ENCODE results near the gene PBRM1. TPM values are rescaled to one million over a fixed set of nuclear protein-coding genes. Genes with fewer than 3 reads are reported as not detected.

Gene PBRM1
- polyA plus RNA-seq, 1 donor, result 37.5 TPM

DNA sequence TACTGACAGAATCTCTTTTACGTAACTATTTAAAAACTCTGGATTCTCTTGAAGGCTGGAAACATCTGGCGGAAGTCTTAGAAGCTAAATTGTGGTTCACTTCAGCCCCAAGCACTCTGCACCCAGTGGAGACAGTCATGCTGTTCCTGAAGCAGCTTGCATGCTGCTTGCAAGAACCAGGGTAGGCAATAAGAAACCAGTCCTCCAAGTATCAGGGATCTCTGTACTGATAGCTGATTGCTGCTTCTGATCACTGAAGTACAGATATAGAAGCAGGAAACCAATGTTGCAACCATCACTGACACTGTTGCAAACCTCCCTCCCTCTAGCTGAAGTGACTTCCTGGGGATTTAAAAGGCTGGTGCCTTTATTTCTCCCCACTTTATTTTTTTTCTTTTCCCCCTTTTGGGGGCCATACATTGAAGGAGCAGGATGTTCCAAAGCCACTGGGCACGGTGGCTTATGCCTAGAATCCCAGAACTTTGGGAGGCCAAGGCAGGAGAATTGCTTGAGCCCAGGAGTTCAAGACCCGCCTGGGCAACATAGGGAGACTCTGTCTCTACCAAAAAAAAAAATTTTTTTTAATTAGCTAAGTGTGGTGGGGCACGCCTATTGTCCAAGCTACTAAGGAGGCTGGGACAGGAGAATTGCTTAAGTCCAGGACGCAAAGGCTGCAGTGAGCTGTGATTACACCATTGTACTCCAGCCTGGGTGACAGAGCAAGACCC, 35.5 kb upstream of the PBRM1 start:
- Histone ChIP-seq H3K36me3 (ENCODE audit: control insufficient read depth, insufficient read depth, low read length) (peaks cover 14% of the 10 kb centered on the region), H3K4me1 (ENCODE audit: control insufficient read depth, insufficient read depth, low read length) (no peaks in the 10 kb centered on the region), H3K9me3 (ENCODE audit: control insufficient read depth, low read depth, low read length) (peaks cover 7% of the 10 kb centered on the region), H3K27ac (ENCODE audit: low read length) (no peak overlapping the region), H3K27me3 (ENCODE audit: control insufficient read depth, insufficient read depth, low read length) (no peaks in the 10 kb centered on the region), H3K4me3 (ENCODE audit: low read length) (no peak overlapping the region)
- no CpG with 5 or more reads among the region's 6 CpGs for WGBS (ENCODE audit: insufficient coverage, low lambda C conversion rate)
- DNase-seq, result no peak

- Histone ChIP-seq H3K4me3 (ENCODE audit: low read length) (no peak overlapping the region), H3K27ac (ENCODE audit: low read length) (no peak overlapping the region), H3K4me1 (ENCODE audit: control insufficient read depth, insufficient read depth, low read length) (peaks cover 3% of the 10 kb centered on the region), H3K36me3 (ENCODE audit: control insufficient read depth, insufficient read depth, low read length) (peaks cover 14% of the 10 kb centered on the region), H3K27me3 (ENCODE audit: control insufficient read depth, insufficient read depth, low read length) (no peaks in the 10 kb centered on the region), H3K9me3 (ENCODE audit: control insufficient read depth, low read depth, low read length) (peaks cover 7% of the 10 kb centered on the region)
- no peak for DNase-seq
These were observed 33.9 kb upstream of the PBRM1 start for GRCh38 chr3:52719618-52720017.

DNA sequence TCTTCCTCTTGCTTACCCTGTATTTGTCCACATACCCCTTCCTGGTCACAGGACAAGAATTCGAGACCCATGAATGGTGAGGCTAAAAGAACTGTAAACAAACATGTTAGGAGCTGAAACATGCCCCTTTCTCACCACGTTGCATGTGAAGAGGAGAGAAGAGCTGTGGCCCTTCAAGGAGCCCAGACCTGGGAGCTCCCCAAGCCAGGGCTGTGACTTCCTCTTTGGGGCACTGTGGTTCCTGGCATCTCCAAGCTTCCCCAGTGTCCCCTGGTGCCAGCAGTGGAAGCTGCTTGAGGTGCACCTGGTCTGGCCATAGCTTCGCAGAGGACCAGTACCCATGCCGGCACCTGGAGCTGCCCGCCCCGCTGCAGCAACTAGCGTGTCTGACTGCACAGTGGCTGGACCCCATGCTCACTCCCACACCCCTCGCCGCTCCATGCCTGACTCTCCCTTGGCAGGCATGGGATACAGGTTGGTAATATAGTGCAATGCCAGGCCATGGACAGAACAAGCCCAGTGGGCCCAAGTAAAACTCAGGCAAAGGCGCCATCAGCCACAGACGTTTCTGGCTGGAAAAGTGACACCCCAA, 30.1 kb upstream of the PBRM1 start:
- Histone ChIP-seq H3K27ac (ENCODE audit: low read length) (no peak overlapping the region), H3K27me3 (ENCODE audit: control insufficient read depth, insufficient read depth, low read length) (no peaks in the 10 kb centered on the region), H3K36me3 (ENCODE audit: control insufficient read depth, insufficient read depth, low read length) (peaks cover 15% of the 10 kb centered on the region), H3K9me3 (ENCODE audit: control insufficient read depth, low read depth, low read length) (peaks cover 7% of the 10 kb centered on the region), H3K4me3 (ENCODE audit: low read length) (no peak overlapping the region), H3K4me1 (ENCODE audit: control insufficient read depth, insufficient read depth, low read length) (peaks cover 3% of the 10 kb centered on the region)
- WGBS (ENCODE audit: insufficient coverage, low lambda C conversion rate), result no CpG with 5 or more reads among the region's 11 CpGs
- DNase-seq, result no peak

- Histone ChIP-seq H3K4me3 (ENCODE audit: low read length) (peak overlapping the region; percentile 42), H3K27ac (ENCODE audit: low read length) (peak overlapping the region; percentile 5), H3K27me3 (ENCODE audit: control insufficient read depth, insufficient read depth, low read length) (no peaks in the 10 kb centered on the region), H3K4me1 (ENCODE audit: control insufficient read depth, insufficient read depth, low read length) (peaks cover 3% of the 10 kb centered on the region), H3K36me3 (ENCODE audit: control insufficient read depth, insufficient read depth, low read length) (peaks cover 13% of the 10 kb centered on the region), H3K9me3 (ENCODE audit: control insufficient read depth, low read depth, low read length) (peaks cover under 1% of the 10 kb centered on the region)
- no CpG with 5 or more reads among the region's 39 CpGs for WGBS (ENCODE audit: insufficient coverage, low lambda C conversion rate)
- DNase-seq, result peak; percentile 69 to 85
These were observed 28.9 kb upstream of the PBRM1 start for GRCh38 chr3:52714335-52715302.

- WGBS (ENCODE audit: insufficient coverage, low lambda C conversion rate), result no CpG with 5 or more reads among the region's 17 CpGs
- Histone ChIP-seq H3K36me3 (ENCODE audit: control insufficient read depth, insufficient read depth, low read length) (peaks cover 13% of the 10 kb centered on the region), H3K4me1 (ENCODE audit: control insufficient read depth, insufficient read depth, low read length) (peaks cover 3% of the 10 kb centered on the region), H3K27me3 (ENCODE audit: control insufficient read depth, insufficient read depth, low read length) (no peaks in the 10 kb centered on the region), H3K9me3 (ENCODE audit: control insufficient read depth, low read depth, low read length) (no peaks in the 10 kb centered on the region), H3K27ac (ENCODE audit: low read length) (no peak overlapping the region), H3K4me3 (ENCODE audit: low read length) (no peak overlapping the region)
- no peak for DNase-seq
These were observed 26.8 kb upstream of the PBRM1 start for GRCh38 chr3:52712291-52713212.

- Histone ChIP-seq H3K27ac (ENCODE audit: low read length) (no peak overlapping the region), H3K36me3 (ENCODE audit: control insufficient read depth, insufficient read depth, low read length) (peaks cover 13% of the 10 kb centered on the region), H3K27me3 (ENCODE audit: control insufficient read depth, insufficient read depth, low read length) (no peaks in the 10 kb centered on the region), H3K9me3 (ENCODE audit: control insufficient read depth, low read depth, low read length) (no peaks in the 10 kb centered on the region), H3K4me3 (ENCODE audit: low read length) (no peak overlapping the region), H3K4me1 (ENCODE audit: control insufficient read depth, insufficient read depth, low read length) (peaks cover 3% of the 10 kb centered on the region)
- DNase-seq, result no peak
- WGBS (ENCODE audit: insufficient coverage, low lambda C conversion rate), result 100% methylated on average over 1 of the region's 2 CpGs
These were observed 24.8 kb upstream of the PBRM1 start for GRCh38 chr3:52710512-52710911.

GRCh38 chr3:52707585-52707984, 21.9 kb upstream of the PBRM1 start:
- Histone ChIP-seq H3K9me3 (ENCODE audit: control insufficient read depth, low read depth, low read length) (no peaks in the 10 kb centered on the region), H3K4me1 (ENCODE audit: control insufficient read depth, insufficient read depth, low read length) (peaks cover 13% of the 10 kb centered on the region), H3K27ac (ENCODE audit: low read length) (no peak overlapping the region), H3K27me3 (ENCODE audit: control insufficient read depth, insufficient read depth, low read length) (no peaks in the 10 kb centered on the region), H3K36me3 (ENCODE audit: control insufficient read depth, insufficient read depth, low read length) (peaks cover 13% of the 10 kb centered on the region), H3K4me3 (ENCODE audit: low read length) (peak overlapping the region; percentile 89)
- no peak for DNase-seq
- 88% methylated on average over 3 of the region's 4 CpGs for WGBS (ENCODE audit: insufficient coverage, low lambda C conversion rate)

DNA sequence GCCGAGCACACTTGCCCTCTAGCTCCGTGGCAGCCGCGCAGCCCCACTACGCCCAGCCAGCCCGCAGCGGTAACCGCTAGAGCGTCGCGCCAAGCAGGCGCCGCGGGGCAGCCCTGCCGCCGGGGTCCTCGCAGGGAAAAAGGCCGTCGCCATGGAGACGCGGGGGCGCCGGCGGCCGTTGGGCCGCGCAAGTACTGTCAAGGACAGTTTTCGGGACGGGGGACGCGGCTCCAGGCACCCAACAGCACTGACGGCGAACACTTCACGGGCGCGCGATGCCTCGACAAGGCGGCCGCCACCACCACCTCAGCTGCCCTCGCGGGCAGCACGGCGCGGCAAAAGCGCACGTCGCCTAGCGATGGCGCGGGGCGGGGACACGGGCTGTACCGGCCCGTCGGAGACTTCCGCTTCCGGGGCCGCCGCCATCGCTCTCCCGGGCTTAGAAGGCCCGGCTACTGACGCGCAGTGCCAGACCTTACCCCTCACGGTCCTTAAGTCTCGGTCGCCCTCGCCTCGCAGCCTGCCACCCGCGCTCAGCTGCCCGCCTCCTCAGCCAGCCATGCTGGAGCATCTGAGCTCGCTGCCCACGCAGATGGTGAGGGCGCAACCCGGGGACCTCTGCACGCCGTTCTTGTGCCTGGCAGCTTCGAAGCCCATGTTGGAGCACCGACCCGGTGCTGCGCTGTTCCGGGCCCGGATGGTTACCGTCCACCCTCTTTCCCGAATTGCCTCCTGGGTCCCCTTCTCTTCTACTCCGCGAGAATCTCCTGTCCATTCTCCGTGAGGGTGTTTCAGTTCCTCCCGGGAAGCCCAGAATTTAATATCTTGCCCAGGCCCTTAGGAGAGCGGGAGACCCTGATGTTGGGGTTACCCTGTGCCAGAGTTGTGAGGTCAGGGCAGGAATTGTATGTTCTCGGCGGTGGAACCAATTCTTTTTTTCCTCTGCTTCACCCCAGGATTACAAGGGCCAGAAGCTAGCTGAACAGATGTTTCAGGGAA, 20.3 kb upstream of the PBRM1 start, which contains the start of the genes GLT8D1 and SPCS1:
Gene GLT8D1, minus strand, starts transcription at position 104 of the 999 bp plus-strand sequence. CDS start 5,331 bp downstream, outside the sequence.
Gene SPCS1, plus strand, starts transcription at position 419 of the 999 bp plus-strand sequence. Its CDS starts 141 bp downstream, at position 560.
- Histone ChIP-seq H3K36me3 (ENCODE audit: control insufficient read depth, insufficient read depth, low read length) (peaks cover 8% of the 10 kb centered on the region), H3K27ac (ENCODE audit: low read length) (peak within 1 kb of the TSS; percentile 71), H3K4me3 (ENCODE audit: low read length) (peak within 1 kb of the TSS; percentile 89), H3K9me3 (ENCODE audit: control insufficient read depth, low read depth, low read length) (no peaks in the 10 kb centered on the region), H3K4me1 (ENCODE audit: control insufficient read depth, insufficient read depth, low read length) (peaks cover 13% of the 10 kb centered on the region), H3K27me3 (ENCODE audit: control insufficient read depth, insufficient read depth, low read length) (no peaks in the 10 kb centered on the region)
- WGBS (ENCODE audit: insufficient coverage, low lambda C conversion rate), result 0% methylated on average over 2 of the region's 94 CpGs
- peak; percentile 86 to 94 for DNase-seq

DNA sequence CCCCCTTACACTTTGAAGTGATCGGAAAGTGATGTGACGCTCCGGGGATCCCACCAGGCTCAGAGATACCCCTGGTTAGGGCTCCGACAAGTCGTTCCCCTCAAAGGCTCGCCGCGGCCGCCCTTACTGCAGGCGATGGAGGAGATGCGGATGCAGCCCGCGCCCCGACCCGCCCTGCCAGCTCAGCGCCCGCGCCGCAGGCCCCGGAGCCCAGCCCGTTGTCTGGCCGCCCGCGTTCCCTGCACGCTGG, 19.6 kb upstream of the PBRM1 start:
- no CpG with 5 or more reads among the region's 25 CpGs for WGBS (ENCODE audit: insufficient coverage, low lambda C conversion rate)
- Histone ChIP-seq H3K27me3 (ENCODE audit: control insufficient read depth, insufficient read depth, low read length) (no peaks in the 10 kb centered on the region), H3K9me3 (ENCODE audit: control insufficient read depth, low read depth, low read length) (no peaks in the 10 kb centered on the region), H3K4me3 (ENCODE audit: low read length) (peak overlapping the region; percentile 89), H3K4me1 (ENCODE audit: control insufficient read depth, insufficient read depth, low read length) (peaks cover 13% of the 10 kb centered on the region), H3K36me3 (ENCODE audit: control insufficient read depth, insufficient read depth, low read length) (peaks cover 8% of the 10 kb centered on the region), H3K27ac (ENCODE audit: low read length) (peak overlapping the region; percentile 70)
- no peak for DNase-seq
